MCF 10A (cell line): ENCODE data around the gene SENP3. TPM values are rescaled to one million over a fixed set of nuclear protein-coding genes. Genes with fewer than 3 reads are reported as not detected.
A peak's percentile ranks its signal among the peaks of the same experiment; 100 is the strongest.

ENCODE experiments used
- BruUV-seq: library from RNA; stranded (reverse); fragments of 400-500 nt; replicated peaks from 2 replicates; lab custom pipeline; 2021; lab: Mats Ljungman, UMichigan
- CTCF ChIA-PET: fragments of 300-600 bp; sonication (Branson Sonifier 250); formaldehyde crosslinking; extraction: SDS; loops from one replicate; lab custom pipeline; 2021; ENCODE audit warnings: antibody characterized with exemption, inconsistent platforms; lab: Yijun Ruan, JAX
- POLR2A ChIA-PET: fragments of 300-600, 350-650 bp; sonication (Branson Sonifier 250); formaldehyde crosslinking; extraction: SDS; loops from one replicate; lab custom pipeline; 2020; ENCODE audit warnings: antibody characterized with exemption, inconsistent platforms; lab: Yijun Ruan, JAX
- DNase-seq: peaks from one replicate; pipeline ENCODE4 v3.0.0-alpha.2; 2018; ENCODE audit not compliant: unreplicated experiment
- H3K27ac Mint-ChIP-seq: one replicate; pipeline ENCODE4 v1.8.0; 2022; ENCODE audit warnings: mild to moderate bottlenecking, low read depth, mixed read lengths; ENCODE audit not compliant: unreplicated experiment
- H3K27me3 Mint-ChIP-seq: one replicate; pipeline ENCODE4 v1.8.0; 2022; ENCODE audit warnings: mixed read lengths; ENCODE audit not compliant: insufficient read depth, unreplicated experiment
- H3K36me3 Mint-ChIP-seq: one replicate; pipeline ENCODE4 v1.8.0; 2022; ENCODE audit warnings: mild to moderate bottlenecking, moderate library complexity, mixed read lengths; ENCODE audit not compliant: insufficient read depth, unreplicated experiment
- H3K4me1 Mint-ChIP-seq: one replicate; pipeline ENCODE4 v1.8.0; 2022; ENCODE audit warnings: mixed read lengths; ENCODE audit not compliant: insufficient read depth, unreplicated experiment
- H3K4me3 Mint-ChIP-seq: one replicate; pipeline ENCODE4 v1.8.0; 2022; ENCODE audit warnings: mild to moderate bottlenecking, moderate library complexity, mixed read lengths; ENCODE audit not compliant: unreplicated experiment
- H3K9me3 Mint-ChIP-seq: one replicate; pipeline ENCODE4 v1.8.0; 2022; ENCODE audit warnings: mixed read lengths; ENCODE audit not compliant: unreplicated experiment
- intact Hi-C: fragments of 100-400 bp; cut with micrococcal nuclease; formaldehyde crosslinking; loops from 2 replicates; pipeline ENCODE4 v1.14.1; 2022
- total RNA-seq: library from RNA; stranded (reverse); gene quantifications from 2 replicates; pipeline ENCODE4 v1.2.3, GENCODE V29; 2022
- TF ChIP-seq, protein P1 (sequence below): fragments of 200-600 bp; IDR thresholded peaks from one replicate; pipeline ENCODE4 v1.8.0; 2022; ENCODE audit warnings: antibody characterized with exemption, mild to moderate bottlenecking; ENCODE audit not compliant: unreplicated experiment

SENP3 gene
- total RNA-seq, 1 experiment from 2014 or later, result 67.3 TPM

DNA sequence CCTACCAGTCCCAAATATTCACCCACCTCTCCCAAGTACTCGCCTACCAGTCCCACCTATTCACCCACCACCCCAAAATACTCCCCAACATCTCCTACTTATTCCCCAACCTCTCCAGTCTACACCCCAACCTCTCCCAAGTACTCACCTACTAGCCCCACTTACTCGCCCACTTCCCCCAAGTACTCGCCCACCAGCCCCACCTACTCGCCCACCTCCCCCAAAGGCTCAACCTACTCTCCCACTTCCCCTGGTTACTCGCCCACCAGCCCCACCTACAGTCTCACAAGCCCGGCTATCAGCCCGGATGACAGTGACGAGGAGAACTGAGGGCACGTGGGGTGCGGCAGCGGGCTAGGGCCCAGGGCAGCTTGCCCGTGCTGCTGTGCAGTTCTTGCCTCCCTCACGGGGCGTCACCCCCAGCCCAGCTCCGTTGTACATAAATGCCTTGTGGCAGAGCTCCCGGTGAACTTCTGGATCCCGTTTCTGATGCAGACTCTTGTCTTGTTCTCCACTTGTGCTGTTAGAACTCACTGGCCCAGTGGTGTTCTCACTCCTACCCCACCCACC lies 47.8 kb upstream of the SENP3 start:
- Mint-ChIP-seq H3K4me1 (no peaks in the 10 kb centered on the region), H3K27me3 (no peaks in the 10 kb centered on the region), H3K27ac (no peak overlapping the region), H3K9me3 (no peaks in the 10 kb centered on the region), H3K4me3 (no peak overlapping the region), H3K36me3 (peaks cover 60% of the 10 kb centered on the region)
- ChIA-PET CTCF (interaction anchor here (0.6 to 4.7 kb wide), 28 partner anchors 9 to 290 kb away, joined by 3 to 123 read pairs (median 4); partner anchors contain the start of genes SENP3, TMEM102, TNFSF12 and TNFSF13), POLR2A (interaction anchor here (1.1 to 7.6 kb wide), 7 partner anchors 9 to 75 kb away, joined by 3 to 65 read pairs (median 4); partner anchors contain the start of genes MPDU1, POLR2A, SENP3 and TNFSF13)
- TF ChIP-seq, protein P1, sequence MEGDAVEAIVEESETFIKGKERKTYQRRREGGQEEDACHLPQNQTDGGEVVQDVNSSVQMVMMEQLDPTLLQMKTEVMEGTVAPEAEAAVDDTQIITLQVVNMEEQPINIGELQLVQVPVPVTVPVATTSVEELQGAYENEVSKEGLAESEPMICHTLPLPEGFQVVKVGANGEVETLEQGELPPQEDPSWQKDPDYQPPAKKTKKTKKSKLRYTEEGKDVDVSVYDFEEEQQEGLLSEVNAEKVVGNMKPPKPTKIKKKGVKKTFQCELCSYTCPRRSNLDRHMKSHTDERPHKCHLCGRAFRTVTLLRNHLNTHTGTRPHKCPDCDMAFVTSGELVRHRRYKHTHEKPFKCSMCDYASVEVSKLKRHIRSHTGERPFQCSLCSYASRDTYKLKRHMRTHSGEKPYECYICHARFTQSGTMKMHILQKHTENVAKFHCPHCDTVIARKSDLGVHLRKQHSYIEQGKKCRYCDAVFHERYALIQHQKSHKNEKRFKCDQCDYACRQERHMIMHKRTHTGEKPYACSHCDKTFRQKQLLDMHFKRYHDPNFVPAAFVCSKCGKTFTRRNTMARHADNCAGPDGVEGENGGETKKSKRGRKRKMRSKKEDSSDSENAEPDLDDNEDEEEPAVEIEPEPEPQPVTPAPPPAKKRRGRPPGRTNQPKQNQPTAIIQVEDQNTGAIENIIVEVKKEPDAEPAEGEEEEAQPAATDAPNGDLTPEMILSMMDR, result no peak
- intact Hi-C loops, result loop anchor here (1.0 to 10.0 kb wide), 3 partner anchors 47 to 171 kb away; partner anchors contain the start of genes SENP3, TP53 and WRAP53
- DNase-seq, result no peak
- TSS peak; percentile 67 for BruUV-seq

DNA sequence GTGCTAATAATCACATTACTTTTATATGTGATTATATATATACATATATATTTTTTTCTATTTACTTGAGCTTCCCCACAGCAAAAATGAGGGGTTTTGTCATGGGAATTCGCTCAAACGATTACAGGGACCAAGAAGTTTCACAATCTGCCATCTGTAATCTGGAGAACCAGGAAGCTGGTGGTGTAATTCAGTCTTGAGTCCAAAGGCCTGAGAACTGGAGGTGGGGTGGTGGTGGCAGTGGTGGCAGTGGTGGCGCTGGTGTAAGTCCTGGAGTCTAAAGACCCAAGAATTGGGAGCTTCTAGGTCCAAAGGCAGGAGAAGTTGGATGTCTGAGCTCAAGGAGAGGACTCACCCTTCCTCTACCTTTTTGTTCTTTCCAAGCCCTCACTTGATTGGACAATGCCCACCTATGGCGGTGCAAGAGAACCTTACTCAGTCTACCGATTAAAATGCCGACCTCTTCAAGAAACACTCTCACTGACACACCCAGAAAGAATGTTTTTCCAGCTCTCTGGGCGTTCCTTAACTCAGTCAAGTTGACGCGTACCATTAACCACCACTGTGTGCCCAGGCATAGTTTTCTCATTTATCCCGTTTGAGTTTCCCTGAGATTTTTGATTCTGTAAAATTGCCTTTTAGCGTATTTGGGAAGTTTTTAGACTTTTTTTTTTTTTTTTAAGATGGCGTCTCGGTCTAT lies 45.7 kb upstream of the SENP3 start:
- Mint-ChIP-seq H3K27me3 (no peaks in the 10 kb centered on the region), H3K27ac (no peak overlapping the region), H3K9me3 (no peaks in the 10 kb centered on the region), H3K36me3 (peaks cover 40% of the 10 kb centered on the region), H3K4me3 (no peak overlapping the region), H3K4me1 (no peaks in the 10 kb centered on the region)
- CTCF ChIA-PET, result interaction anchor here (0.5 to 4.7 kb wide), 15 partner anchors 11 to 201 kb away, joined by 3 to 123 read pairs (median 4); partner anchors contain the start of genes SENP3, TMEM102, TNFSF12 and TNFSF13
- intact Hi-C loops, result loop anchor here (2.0 to 10.0 kb wide), 2 partner anchors 73 to 169 kb away; partner anchors contain the start of genes TP53 and WRAP53
- TF ChIP-seq, protein P1, result no peak
- POLR2A ChIA-PET, result interaction anchor here (0.6 to 7.6 kb wide), 6 partner anchors 31 to 172 kb away, joined by 3 to 65 read pairs (median 10); partner anchors contain the start of genes POLR2A, SENP3, TNFSF13 and TP53
- BruUV-seq, result no TSS peak
- no peak for DNase-seq

DNA sequence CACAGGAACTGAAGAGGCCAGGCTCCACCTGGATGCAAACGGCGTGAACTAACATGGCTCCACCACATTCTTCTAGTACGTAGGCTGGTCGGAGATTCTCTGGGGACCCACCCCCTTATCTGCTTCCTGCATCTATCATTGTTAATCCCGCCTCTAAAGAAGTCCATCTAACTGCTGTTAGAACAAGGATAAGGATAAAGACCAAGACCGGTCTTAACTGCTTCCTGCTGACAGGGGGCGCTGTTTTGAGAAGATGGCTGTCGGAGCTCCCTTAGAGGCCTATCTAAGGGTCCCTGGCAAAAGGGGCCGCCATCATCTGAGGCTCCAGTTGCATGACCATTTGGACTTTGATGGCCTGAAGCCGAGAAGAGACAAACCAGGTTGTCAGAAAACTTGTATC lies 38.7 kb upstream of the SENP3 start:
- no peak overlapping the region for H3K4me3 Mint-ChIP-seq
- intact Hi-C loops, result no loop called here
- no peaks in the 10 kb centered on the region for H3K9me3 Mint-ChIP-seq
- BruUV-seq, result no TSS peak
- peaks cover 4% of the 10 kb centered on the region for H3K36me3 Mint-ChIP-seq
- no peaks in the 10 kb centered on the region for H3K4me1 Mint-ChIP-seq
- H3K27ac Mint-ChIP-seq, result no peak overlapping the region
- TF ChIP-seq, protein P1, result no peak
- ChIA-PET CTCF (no interaction called here), POLR2A (interaction anchor here (1.1 kb wide), 1 partner anchor 9 kb away, joined by 3 read pairs; no protein-coding TSS in a partner anchor)
- H3K27me3 Mint-ChIP-seq, result no peaks in the 10 kb centered on the region
- DNase-seq, result no peak

DNA sequence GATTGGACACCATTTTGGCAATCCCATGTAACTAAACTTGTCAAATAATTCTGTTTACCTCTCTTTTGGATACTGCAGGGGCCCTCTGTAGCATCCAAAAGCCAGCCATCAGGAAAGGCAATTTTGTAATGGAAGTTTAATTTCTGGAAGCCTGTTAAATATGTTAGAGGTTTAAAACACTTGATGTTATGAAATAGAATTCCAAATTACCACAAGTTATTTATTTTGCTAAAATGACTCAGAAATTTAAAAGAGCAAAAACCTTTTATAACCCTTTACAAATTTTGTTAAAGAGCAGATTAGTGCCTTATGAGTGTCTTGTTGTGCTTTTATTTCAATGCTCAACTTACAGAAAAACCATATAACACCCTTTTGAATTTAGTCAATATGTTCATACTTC lies 32.9 kb upstream of the SENP3 start:
- intact Hi-C loops, result no loop called here
- H3K4me1 Mint-ChIP-seq, result no peaks in the 10 kb centered on the region
- peaks cover 8% of the 10 kb centered on the region for H3K9me3 Mint-ChIP-seq
- TF ChIP-seq, protein P1, result no peak
- CTCF ChIA-PET, result no interaction called here
- POLR2A ChIA-PET, result no interaction called here
- no peaks in the 10 kb centered on the region for H3K36me3 Mint-ChIP-seq
- DNase-seq, result no peak
- no TSS peak for BruUV-seq
- no peak overlapping the region for H3K27ac Mint-ChIP-seq
- H3K27me3 Mint-ChIP-seq, result no peaks in the 10 kb centered on the region
- H3K4me3 Mint-ChIP-seq, result no peak overlapping the region
